GM12891 (cell line): Measurements from ENCODE around the gene GAD1. TPM values are rescaled to one million over a fixed set of nuclear protein-coding genes. Genes with fewer than 3 reads are reported as not detected.

ENCODE experiments used
- DNase-seq: peaks from one replicate; pipeline ENCODE4 v3.0.0; 2011; ENCODE audit warnings: low spot score; ENCODE audit not compliant: insufficient read length
- FAIRE-seq: peaks from 2 replicates; lab custom pipeline; 2011; peaks lifted over from hg19 to GRCh38; lab: Jason Lieb, UNC
- PAX5 ChIP-seq: IDR thresholded peaks from 2 replicates; pipeline ENCODE4 v1.6.1; 2011; ENCODE audit warnings: low read length, moderate library complexity, mild to moderate bottlenecking; ENCODE audit not compliant: insufficient read depth, severe bottlenecking
- POLR2A ChIP-seq: IDR thresholded peaks from 2 replicates; pipeline ENCODE4 v1.6.1; 2011; ENCODE audit warnings: low read depth, low read length, control low read depth
- POLR2AphosphoS5 ChIP-seq: IDR thresholded peaks from 2 replicates; pipeline ENCODE4 v1.6.1; 2011; ENCODE audit warnings: low read depth, low read length, control low read depth
- POU2F2 ChIP-seq: IDR thresholded peaks from 2 replicates; pipeline ENCODE4 v1.6.1; 2011; ENCODE audit warnings: low read depth, mild to moderate bottlenecking, control low read depth, low read length, moderate library complexity
- SPI1 ChIP-seq: IDR thresholded peaks from 2 replicates; pipeline ENCODE4 v1.6.1; 2011; ENCODE audit warnings: low read depth, low read length, control low read depth
- TAF1 ChIP-seq: IDR thresholded peaks from 2 replicates; pipeline ENCODE4 v1.6.1; 2011; ENCODE audit warnings: low read depth, low read length, control low read depth
- polyA plus RNA-seq: library from polyadenylated mRNA; unstranded; fragments of >200 nt; gene quantifications from one replicate; pipeline ENCODE4 v1.2.1, GENCODE V29; 2012; ENCODE audit warnings: low read depth, missing spikeins, inconsistent platforms; ENCODE audit not compliant: missing spikeins

The GAD1 gene
- 0.45 TPM for polyA plus RNA-seq

DNA sequence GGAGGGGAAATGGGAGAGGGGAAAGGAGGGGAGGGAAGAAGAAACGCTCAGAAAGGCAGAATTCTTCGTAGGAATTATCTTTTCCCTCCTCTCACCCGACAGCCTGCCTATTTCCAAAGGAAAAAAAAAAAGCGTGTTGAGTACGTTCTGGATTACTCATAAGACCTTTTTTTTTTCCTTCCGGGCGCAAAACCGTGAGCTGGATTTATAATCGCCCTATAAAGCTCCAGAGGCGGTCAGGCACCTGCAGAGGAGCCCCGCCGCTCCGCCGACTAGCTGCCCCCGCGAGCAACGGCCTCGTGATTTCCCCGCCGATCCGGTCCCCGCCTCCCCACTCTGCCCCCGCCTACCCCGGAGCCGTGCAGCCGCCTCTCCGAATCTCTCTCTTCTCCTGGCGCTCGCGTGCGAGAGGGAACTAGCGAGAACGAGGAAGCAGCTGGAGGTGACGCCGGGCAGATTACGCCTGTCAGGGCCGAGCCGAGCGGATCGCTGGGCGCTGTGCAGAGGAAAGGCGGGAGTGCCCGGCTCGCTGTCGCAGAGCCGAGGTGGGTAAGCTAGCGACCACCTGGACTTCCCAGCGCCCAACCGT, at the start of gene GAD1:
TSS of gene GAD1 (plus strand) at position 384 of the 589 bp plus-strand sequence. CDS start 1,705 bp downstream, outside the sequence.
- DNase-seq (no peak), FAIRE-seq (peak; percentile 81)
- no peak for TF ChIP-seq POLR2A
- no peak for TF ChIP-seq TAF1
- no peak for TF ChIP-seq POLR2AphosphoS5
- no peak for TF ChIP-seq PAX5
- TF ChIP-seq POU2F2 = no peak
- TF ChIP-seq SPI1 = no peak

- DNase-seq (peak; percentile 45), FAIRE-seq (peak; percentile 65)
- no peak for TF ChIP-seq TAF1
- TF ChIP-seq POLR2AphosphoS5 = no peak
- TF ChIP-seq POU2F2 = no peak
- no peak for TF ChIP-seq POLR2A
- no peak for TF ChIP-seq SPI1
- no peak for TF ChIP-seq PAX5
Measured at GRCh38 chr2:170770008-170770605, 46.6 kb upstream of the GAD1 start, which contains the start of gene ERICH2. TSS of gene ERICH2 (plus strand) at chr2:170770378. CDS start at chr2:170770682, 304 bp downstream.

GRCh38 chr2:170770606-170771420, 45.9 kb upstream of the GAD1 start:
- TF ChIP-seq POLR2AphosphoS5 (no peak), PAX5 (no peak), POLR2A (no peak), POU2F2 (no peak)
- FAIRE-seq = peak; percentile 75

GRCh38 chr2:170771421-170771937, 45.2 kb upstream of the GAD1 start:
- FAIRE-seq (peak; percentile 43), DNase-seq (no peak)
- TF ChIP-seq POU2F2 (no peak), POLR2A (no peak), SPI1 (no peak), TAF1 (no peak), POLR2AphosphoS5 (no peak), PAX5 (no peak)

More at GRCh38 chr2:170770606-170771420, 45.9 kb upstream of the GAD1 start:
- DNase-seq = peak; percentile 77

DNA sequence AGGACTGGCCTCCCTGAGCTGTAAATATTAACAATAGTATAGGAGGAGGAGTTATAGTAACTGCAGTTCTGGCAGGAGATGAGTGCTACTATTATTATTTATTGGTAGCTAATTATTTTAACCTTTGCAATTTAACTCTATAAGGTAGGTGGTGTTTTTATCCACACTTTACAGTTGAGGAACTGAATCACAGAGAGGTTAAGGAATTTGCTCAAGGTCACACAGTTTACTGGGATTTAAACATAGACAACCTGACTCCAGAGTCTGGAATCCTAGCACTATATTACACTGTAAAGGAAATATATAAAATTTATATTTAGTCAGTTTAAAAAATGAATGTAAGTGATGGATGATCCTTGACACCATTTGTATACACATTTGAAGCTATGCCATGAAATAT, 44.4 kb upstream of the GAD1 start:
- FAIRE-seq (no peak), DNase-seq (no peak)
- TF ChIP-seq POLR2A (no peak), SPI1 (no peak), TAF1 (no peak), POU2F2 (no peak), POLR2AphosphoS5 (no peak), PAX5 (no peak)

DNA sequence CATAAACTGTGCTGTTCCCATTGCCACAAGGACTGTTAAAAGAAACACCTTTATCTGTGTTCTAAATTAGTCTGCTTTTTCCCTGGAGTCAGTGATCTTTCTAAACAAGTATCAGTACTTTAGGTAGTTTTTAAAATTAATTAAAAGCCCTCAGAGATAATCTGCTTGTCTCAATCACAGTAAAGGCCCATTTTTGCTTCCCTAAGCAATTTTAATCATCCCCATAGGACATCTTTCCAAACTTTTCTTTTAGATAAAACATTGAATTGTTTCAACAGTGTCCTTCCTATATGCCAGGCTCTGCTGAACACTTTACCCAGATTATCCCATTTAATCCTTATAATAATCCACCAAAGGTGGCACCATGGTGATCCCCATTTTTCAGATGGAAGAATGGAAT, 42.6 kb upstream of the GAD1 start:
- TF ChIP-seq POLR2AphosphoS5 (no peak), TAF1 (no peak), POLR2A (no peak), POU2F2 (no peak), PAX5 (no peak), SPI1 (no peak)
- FAIRE-seq = no peak
- no peak for DNase-seq

DNA sequence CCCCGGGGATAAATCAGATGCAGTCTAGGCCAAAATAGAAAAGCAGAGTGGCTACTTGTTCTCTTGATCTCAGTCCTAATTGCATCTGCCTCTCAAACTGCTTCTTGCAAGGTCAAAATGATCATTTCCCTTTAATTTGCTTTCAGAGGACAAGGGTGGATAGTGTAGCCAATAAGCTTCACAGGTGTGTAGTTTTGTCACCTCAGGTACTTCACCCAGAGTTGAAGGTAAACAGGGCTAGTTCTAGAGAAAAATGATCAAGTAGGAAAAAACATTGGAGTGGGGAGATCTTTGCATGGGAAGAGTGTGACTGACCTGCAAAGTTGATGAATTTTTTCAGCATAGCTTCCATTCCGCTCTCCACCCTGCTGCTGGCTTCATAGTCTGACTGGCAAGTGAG, 37.8 kb upstream of the GAD1 start:
- FAIRE-seq = no peak
- no peak for DNase-seq
- TF ChIP-seq PAX5 (no peak), POU2F2 (no peak), POLR2AphosphoS5 (no peak)

- DNase-seq (no peak), FAIRE-seq (no peak)
- no peak for TF ChIP-seq SPI1
- no peak for TF ChIP-seq PAX5
- no peak for TF ChIP-seq POLR2A
- TF ChIP-seq TAF1 = no peak
Measured at GRCh38 chr2:170779304-170779703, 37.4 kb upstream of the GAD1 start.

DNA sequence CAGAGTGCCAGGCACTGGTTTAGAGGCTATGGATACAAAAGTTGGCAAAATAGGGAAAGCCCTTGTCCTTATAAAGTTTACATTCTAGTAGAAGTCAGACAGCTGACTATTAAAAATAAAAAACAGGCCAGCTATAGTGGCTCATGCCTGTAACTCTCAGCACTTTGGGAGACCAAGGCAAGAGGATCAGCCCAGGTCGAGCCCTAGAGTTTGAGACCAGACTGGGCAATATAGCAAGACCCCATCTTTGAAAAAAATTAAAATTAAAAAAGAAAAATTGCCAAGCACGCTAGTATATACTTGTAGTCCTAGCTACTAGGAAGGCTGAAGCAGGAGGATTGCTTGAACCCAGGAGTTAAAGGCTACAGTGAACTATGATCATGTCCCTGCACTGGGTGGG, 34.0 kb upstream of the GAD1 start:
- no peak for TF ChIP-seq SPI1
- TF ChIP-seq POLR2AphosphoS5 = no peak
- no peak for TF ChIP-seq PAX5
- TF ChIP-seq POU2F2 = no peak
- TF ChIP-seq POLR2A = no peak
- no peak for TF ChIP-seq TAF1
- no peak for FAIRE-seq
- DNase-seq = no peak
